NCI-H226 (cell line): Measurements from ENCODE around the gene METTL4.

Experiments used
- DNase-seq: peaks from one replicate; pipeline ENCODE4 v3.0.0-alpha.2; 2015

Gene METTL4

GRCh38 chr18:2515171-2515787, 56.0 kb downstream of the METTL4 start:
- DNase-seq, result peak; percentile 88

GRCh38 chr18:2513616-2514015, 57.7 kb downstream of the METTL4 start:
- no peak for DNase-seq

GRCh38 chr18:2512059-2512458, 59.2 kb downstream of the METTL4 start:
- DNase-seq, result no peak

GRCh38 chr18:2511451-2511850, 59.9 kb downstream of the METTL4 start:
- no peak for DNase-seq

- no peak for DNase-seq
Measured at GRCh38 chr18:2510416-2510815, 60.9 kb downstream of the METTL4 start.

GRCh38 chr18:2508678-2509077, 62.6 kb downstream of the METTL4 start:
- no peak for DNase-seq

GRCh38 chr18:2508155-2508554, 63.1 kb downstream of the METTL4 start:
- no peak for DNase-seq

- DNase-seq, result no peak
Measured at GRCh38 chr18:2504642-2505041, 66.7 kb downstream of the METTL4 start.

GRCh38 chr18:2502880-2503279, 68.4 kb downstream of the METTL4 start:
- DNase-seq, result no peak

GRCh38 chr18:2502394-2502793, 68.9 kb downstream of the METTL4 start:
- no peak for DNase-seq

- DNase-seq, result no peak
Measured at GRCh38 chr18:2497797-2498196, 73.5 kb downstream of the METTL4 start.

GRCh38 chr18:2495381-2495780, 75.9 kb downstream of the METTL4 start:
- no peak for DNase-seq

- peak; percentile 6 for DNase-seq
Measured at GRCh38 chr18:2494921-2495320, 76.4 kb downstream of the METTL4 start.
